Stimulated activated CD8-positive, alpha-beta memory T cell treated with anti-CD3 and anti-CD28 coated beads, Interleukin-12 subunit alpha, Interleukin-12 subunit beta, amount 100 ng/mL, for 24 hours (primary cell): ENCODE measurements around the gene STYX.
"Not testable (repeated sequence)": the region's sequence is repeated elsewhere in the genome, so short reads cannot be mapped to it uniquely, and the experiment has no call there.

Experiments
- DNase-seq: peaks from one replicate; pipeline ENCODE4 v3.0.0-alpha.2; 2020; ENCODE audit errors: extremely low read depth

STYX gene

DNA sequence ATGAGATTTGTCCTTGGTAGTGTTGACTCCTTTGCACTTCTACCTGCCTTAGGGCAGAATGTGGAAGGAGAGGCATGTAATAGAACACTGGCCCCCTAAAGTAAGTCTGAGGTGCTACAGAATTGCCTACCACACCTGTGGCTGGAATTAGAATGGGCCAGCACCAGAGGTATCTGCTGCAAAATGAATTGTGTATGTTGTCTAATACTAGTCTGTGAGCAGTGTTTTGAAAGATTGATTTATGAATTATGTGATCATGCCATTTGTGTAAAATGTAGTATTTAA is 5.7 kb upstream of the STYX start:
- no peak for DNase-seq

DNA sequence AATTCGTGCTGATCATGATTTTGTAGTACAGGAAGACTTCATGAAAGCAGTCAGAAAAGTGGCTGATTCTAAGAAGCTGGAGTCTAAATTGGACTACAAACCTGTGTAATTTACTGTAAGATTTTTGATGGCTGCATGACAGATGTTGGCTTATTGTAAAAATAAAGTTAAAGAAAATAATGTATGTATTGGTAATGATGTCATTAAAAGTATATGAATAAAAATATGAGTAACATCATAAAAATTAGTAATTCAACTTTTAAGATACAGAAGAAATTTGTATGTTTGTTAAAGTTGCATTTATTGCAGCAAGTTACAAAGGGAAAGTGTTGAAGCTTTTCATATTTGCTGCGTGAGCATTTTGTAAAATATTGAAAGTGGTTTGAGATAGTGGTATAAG is 2.5 kb upstream of the STYX start:
- not testable (repeated sequence) for DNase-seq

DNA sequence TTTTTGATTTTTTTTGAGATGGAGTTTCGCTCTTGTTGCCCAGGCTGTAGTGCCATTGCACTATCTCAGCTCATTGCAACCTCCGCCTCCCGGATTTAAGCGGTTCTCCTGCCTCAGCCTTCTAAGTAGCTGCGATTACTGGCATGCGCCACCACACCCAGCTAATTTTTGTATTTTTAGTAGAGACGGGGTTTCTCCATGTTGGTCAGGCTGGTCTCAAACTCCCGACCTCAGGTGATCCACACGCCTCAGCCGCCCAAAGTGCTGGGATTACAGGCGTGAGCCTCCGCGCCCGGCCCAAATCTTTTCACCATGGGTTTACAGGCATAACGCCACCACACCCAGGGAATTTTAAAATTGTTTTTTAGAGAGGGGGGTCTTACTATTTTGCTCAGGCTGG is 931 bp upstream of the STYX start:
- not testable (repeated sequence) for DNase-seq

DNA sequence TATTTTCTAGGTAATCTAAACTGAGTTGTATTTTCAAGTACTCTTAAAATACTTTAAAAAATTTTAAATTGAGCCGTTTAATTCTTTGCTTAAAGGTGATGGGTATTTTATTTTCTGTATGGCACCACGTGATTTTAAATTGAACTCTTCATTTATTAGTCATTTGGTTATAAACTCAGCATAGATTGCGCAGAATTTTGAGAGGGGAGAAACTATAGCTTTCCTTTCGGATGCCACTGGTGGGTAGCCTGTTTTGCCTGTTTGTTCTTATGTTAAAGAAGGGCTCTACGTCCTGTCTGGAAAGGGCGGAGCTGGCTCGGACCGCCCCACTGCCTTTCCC is 411 bp upstream of the STYX start:
- DNase-seq = no peak

DNA sequence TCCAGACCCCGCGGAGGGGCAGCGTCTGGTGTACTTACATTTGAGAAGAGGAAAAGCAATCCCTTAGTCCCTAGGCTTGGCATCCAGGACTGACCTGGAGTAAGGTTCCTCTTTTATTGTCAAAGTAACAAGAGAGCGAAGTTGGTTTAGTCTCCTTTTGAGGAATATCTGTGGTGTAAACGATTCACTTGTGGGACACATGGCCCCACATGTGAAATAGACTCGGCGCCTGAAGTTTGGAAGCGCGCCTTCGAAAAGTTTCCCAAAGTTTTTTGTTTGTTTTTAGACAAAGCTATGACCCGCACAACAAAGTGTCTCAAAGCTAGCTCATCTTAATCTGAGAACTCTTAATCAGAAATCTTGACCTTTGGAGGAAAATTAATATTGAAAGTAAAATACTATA is 744 bp downstream of the STYX start:
- DNase-seq = no peak

DNA sequence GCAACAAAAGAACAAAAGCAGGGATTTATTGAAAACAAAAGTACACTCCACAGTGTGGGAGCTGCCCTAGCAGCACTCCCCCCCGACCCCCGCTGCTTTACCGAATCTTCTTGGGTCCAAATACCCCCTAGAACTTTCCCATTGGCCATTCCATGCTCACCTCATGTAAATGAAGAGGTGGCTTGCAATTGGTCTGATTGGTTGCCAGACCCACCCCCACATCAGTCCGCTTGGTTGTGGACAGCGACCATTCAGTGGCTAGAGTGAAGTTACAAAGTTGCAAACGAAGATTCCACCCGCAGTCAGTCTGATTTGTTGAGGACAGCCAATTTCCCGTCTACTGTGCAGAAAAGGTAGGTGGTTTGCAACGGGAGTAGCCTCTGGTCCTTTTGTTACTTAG is 3.9 kb downstream of the STYX start:
- no peak for DNase-seq

- no peak for DNase-seq
Measured at GRCh38 chr14:52735921-52736489, 6.0 kb downstream of the STYX start.

GRCh38 chr14:52738409-52738808 is 8.4 kb downstream of the STYX start:
- no peak for DNase-seq

DNA sequence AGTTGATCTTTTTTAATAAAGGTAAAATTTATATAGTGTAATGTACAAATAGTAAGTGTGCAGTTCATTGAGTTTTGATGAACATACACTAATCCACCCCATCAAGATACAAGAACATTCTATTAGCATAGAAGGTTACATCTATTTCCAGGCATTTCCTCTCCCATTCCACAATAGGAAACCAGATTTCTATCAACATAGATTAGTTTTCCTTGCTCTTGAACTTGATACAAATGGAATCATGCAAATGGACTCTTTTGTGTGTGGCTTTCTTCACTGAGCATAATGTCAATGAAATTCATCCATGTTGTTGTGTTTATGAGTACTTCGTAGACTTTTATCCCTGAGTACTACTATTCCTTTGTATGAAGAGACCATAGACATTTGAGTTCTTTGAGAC is 10.8 kb downstream of the STYX start:
- DNase-seq = no peak

DNA sequence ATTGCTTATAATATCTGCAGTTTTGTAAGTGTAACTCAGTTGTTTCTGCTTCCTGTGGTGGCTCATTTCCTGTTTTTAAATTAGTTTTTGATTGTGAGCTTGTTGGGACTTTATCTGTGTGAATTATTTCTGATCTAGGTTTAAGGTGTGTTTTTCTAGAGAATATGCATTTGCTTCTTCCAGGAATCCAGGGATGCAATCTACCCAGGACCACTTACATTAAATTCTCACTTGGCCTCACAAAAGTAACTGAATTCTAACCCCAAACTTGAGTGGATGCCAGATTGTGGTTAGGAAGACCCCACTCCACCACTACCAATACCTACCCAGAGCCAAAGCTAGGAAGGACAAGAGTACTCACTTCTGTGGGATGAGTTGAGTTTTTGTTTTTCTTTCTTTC is 11.9 kb downstream of the STYX start:
- DNase-seq = no peak

DNA sequence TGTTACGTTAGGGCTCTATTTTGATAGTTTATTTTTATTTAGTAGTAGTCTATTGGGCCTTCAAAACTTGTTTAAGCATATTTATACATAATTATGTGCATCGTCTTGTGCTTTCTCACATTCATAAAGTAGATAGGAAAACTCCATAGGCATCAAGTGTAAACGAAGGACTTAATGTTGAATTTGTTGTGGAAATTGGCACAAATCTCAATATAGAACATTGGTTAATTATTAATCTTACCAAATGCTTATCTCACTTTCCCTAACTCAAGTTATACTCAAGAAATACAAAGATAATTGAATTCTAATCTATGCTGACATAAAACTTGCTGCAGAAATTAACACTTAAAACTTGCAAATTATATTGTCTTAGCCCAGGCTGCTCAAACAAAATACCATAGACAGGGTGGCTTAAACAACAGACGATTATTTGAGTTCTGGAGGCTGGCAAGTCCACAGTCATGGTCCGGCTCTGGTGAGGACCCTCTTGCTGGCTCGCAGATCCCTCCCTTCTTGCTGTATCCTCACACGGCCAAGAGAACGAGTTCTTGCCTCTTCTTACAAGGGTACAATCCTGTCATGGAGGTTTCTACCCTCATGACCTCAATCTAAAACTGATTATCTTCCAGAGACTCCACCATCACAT is 18.8 kb downstream of the STYX start:
- no peak for DNase-seq

- no peak for DNase-seq
Measured at GRCh38 chr14:52755607-52756316, 25.8 kb downstream of the STYX start.

- no peak for DNase-seq
Measured at GRCh38 chr14:52759145-52759544, 29.2 kb downstream of the STYX start.

GRCh38 chr14:52762923-52763322 is 33.0 kb downstream of the STYX start:
- not testable (repeated sequence) for DNase-seq

- DNase-seq = no peak
Measured at GRCh38 chr14:52767058-52767833, 37.3 kb downstream of the STYX start.

- no peak for DNase-seq
Measured at GRCh38 chr14:52769887-52770286, 39.9 kb downstream of the STYX start.

DNA sequence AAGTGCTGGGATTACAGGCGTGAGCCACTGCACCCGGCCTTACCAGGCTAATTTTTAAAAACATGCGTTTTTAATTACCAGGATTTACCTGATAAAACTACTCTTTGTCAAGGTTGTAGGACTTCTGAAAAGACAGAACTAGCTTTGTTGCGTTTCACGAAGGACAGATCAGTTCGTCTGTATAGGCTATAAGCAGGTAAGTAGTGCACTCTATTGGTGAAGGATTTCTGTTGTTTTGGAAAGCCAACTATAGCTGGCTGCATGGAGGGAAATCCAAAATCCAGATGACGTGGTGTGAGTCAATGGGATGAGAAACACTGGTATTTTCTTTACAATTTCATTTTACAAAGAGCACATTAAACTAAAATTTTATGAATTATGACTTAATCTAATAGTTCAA is 46.9 kb downstream of the STYX start:
- DNase-seq = no peak

GRCh38 chr14:52778702-52779101 is 48.7 kb downstream of the STYX start:
- DNase-seq = no peak

DNA sequence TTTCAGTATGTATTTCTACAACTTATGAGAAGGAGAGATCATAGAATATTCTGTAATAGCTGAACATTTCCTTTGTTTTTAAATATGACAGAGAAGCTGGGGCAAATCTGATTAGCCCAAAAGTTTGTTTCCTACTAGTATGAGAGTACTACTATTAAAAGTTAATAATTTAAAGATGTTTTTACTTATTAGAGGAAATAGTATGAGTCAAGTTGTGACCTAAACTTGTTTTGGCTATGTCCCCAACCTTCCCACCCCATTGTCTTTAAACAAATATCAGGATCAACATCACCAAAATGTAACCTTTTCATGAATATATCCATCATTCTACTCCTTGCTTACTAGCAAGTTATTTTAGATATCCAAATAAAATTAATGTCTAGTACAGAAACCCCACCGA is 50.9 kb downstream of the STYX start:
- DNase-seq = no peak

GRCh38 chr14:52781629-52782028 is 51.7 kb downstream of the STYX start:
- no peak for DNase-seq

DNA sequence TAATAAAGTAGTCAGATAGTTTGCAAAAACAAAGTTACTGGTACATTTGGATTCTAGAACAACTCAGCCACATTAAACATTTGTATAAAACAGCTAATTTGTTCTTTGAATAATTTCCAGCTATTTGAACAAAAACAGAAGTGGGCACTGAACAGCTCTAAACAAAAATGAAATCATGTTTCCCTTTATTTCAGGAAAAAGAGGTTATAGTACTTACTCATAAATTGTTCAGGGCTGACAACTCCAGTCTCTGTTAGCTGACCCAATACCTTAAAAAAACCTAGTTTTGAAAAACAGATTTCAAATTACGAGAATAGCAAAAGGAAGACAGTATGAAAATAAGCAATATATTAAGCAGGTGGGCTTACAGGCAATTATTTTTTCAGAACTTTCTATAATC is 53.2 kb downstream of the STYX start:
- DNase-seq = no peak

- DNase-seq = no peak
Measured at GRCh38 chr14:52786887-52787286, 56.9 kb downstream of the STYX start.

GRCh38 chr14:52789118-52789517 is 59.2 kb downstream of the STYX start:
- DNase-seq = no peak
